ENCODE measurements around the gene SCYGR7.

Gene SCYGR7

GRCh38 chr2:227759411-227760118 lies 31.4 kb downstream of the SCYGR7 start:
- no peak for DNase-seq

GRCh38 chr2:227761740-227762476 lies 33.8 kb downstream of the SCYGR7 start:
- no peak for DNase-seq

- DNase-seq, result no peak
Measured at GRCh38 chr2:227765788-227766372, 37.7 kb downstream of the SCYGR7 start.

- peak; percentile 56 to 63 for DNase-seq
Measured at GRCh38 chr2:227766373-227766883, 38.3 kb downstream of the SCYGR7 start.

- DNase-seq, result no peak
Measured at GRCh38 chr2:227767830-227768229, 39.7 kb downstream of the SCYGR7 start.

GRCh38 chr2:227772197-227772661 lies 44.1 kb downstream of the SCYGR7 start:
- DNase-seq, result no peak

GRCh38 chr2:227772932-227773331 lies 44.8 kb downstream of the SCYGR7 start:
- no peak for DNase-seq

- DNase-seq, result peak; percentile 34 to 35
Measured at GRCh38 chr2:227774011-227774624, 46.0 kb downstream of the SCYGR7 start.

- DNase-seq, result no peak
Measured at GRCh38 chr2:227774895-227775842, 47.0 kb downstream of the SCYGR7 start.

Data from inflammatory macrophage (primary cell).